Suprapubic skin (tissue), 4 donors: Measurements from ENCODE around the gene LDHD.

Source experiments
- EP300 ChIP-seq: sonication (generic); formaldehyde crosslinking; IDR thresholded peaks from one replicate; pipeline ENCODE4 v1.6.1; 2017; ENCODE audit warnings: antibody characterized with exemption
- POLR2AphosphoS5 ChIP-seq, 3 donors: sonication (generic); formaldehyde crosslinking; IDR thresholded peaks; one replicate each; pipeline ENCODE4 v1.6.1; 2017; ENCODE audit warnings: antibody characterized with exemption in 3 of 3
- TF ChIP-seq, protein P1 (sequence below), 2 donors: fragments of 200-600 bp in 1 of 2; fragments of 450-650 bp in 1 of 2; sonication (generic) in 1 of 2; IDR thresholded peaks; one replicate each; pipeline ENCODE4 v1.5.1; 2016 to 2019; ENCODE audit warnings: antibody characterized with exemption in 2 of 2, mild to moderate bottlenecking in 1 of 2, moderate library complexity in 1 of 2

DNA sequence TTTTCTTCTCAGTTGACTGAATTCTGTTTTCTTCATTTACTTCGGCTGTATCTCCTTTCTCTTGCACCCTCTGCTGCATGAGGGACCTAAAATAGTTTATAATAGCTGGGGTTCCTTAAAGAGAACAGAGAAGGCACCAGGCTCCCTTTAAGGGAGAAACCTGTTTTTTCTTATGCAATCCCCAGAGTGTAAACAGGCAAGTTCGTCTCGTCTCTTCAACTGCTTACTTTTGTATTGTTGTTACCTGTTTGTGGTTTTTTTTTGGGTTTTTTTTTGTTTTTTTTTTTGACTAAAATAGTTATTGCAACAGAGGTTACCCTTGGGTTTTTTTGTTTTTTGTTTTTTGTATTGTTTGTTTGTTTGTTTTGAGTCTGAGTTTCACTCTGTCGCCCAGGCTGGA, 3.7 kb upstream of the LDHD start:
- TF ChIP-seq EP300 (no peak), POLR2AphosphoS5 (IDR thresholded peaks at IDR 0.05) (no peak)
- TF ChIP-seq, protein P1, sequence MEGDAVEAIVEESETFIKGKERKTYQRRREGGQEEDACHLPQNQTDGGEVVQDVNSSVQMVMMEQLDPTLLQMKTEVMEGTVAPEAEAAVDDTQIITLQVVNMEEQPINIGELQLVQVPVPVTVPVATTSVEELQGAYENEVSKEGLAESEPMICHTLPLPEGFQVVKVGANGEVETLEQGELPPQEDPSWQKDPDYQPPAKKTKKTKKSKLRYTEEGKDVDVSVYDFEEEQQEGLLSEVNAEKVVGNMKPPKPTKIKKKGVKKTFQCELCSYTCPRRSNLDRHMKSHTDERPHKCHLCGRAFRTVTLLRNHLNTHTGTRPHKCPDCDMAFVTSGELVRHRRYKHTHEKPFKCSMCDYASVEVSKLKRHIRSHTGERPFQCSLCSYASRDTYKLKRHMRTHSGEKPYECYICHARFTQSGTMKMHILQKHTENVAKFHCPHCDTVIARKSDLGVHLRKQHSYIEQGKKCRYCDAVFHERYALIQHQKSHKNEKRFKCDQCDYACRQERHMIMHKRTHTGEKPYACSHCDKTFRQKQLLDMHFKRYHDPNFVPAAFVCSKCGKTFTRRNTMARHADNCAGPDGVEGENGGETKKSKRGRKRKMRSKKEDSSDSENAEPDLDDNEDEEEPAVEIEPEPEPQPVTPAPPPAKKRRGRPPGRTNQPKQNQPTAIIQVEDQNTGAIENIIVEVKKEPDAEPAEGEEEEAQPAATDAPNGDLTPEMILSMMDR (IDR thresholded peaks at IDR 0.05): no peak
